NCI-H774 (cell line): ENCODE data around the gene SNRNP25.

Experiments
- DNase-seq: peaks from one replicate; lab custom pipeline; 2025; lab: John Stamatoyannopoulos, UW

Gene SNRNP25

DNA sequence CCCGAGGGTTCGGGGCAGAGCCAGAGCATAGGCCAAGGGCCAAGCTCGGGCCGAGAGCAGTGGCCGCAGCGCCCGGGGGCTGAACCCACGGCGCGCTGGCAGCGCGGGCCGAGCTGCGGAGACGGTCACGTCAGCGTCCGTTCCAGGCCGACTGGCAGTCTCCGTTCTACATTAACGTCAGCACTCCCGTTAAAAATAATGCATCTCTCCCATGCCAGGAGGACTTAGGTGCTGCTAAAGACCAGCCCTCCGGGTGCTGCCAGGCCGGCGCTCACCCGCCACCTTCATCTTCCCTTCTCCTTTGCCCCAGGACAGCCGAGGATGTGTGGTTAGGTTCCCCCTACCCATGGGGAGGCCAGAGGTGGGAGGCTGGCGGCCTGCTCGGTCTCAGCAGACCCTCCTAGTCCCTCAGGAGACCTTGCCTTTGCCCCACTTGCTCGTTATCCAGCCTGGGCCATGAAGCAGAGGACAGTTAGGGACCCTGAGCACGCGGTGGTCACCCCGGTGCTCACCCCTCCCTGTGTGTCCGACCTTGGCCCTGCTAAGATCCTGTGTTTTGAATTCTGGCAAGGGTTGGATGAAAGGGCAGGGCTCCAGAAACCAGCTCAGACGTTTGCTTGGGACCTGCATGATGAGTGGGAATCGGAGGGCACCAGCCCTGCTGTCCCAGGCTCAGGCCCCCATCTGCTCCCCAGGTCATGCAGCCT, 25.0 kb downstream of the SNRNP25 start:
- no peak for DNase-seq

DNA sequence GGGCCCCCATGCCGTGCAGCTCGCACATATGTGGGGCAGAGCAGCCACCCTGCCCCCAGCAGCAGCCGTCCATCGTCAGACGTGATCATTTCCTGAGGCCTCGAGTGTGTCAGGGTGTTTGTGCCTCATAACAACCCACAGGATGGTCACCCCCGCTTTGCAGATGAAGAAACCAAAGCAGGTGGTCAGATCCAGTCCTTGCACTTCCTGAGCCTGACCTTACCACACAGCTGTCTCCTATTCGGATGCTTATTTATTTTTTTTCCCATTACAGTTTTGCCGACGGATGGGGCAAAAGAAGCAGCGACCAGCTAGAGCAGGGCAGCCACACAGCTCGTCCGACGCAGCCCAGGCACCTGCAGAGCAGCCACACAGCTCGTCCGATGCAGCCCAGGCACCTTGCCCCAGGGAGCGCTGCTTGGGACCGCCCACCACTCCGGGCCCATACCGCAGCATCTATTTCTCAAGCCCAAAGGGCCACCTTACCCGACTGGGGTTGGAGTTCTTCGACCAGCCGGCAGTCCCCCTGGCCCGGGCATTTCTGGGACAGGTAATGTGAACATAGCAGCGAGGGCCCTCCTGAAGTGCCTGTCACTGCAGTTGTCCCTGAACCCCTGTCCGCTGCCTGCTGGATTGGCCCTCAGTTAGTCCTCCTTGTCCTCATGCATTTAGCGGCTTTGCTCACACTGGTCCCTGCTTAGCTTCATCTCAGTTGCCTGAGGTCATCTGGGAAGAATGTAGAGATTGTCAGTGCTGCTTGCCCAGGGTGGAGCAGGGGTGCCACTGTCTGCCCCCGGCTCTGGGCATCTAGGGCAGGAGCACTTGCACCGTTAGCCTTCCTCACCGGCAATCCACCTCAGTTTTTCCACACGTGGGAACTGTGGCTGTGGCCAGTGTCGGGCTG, 25.8 kb downstream of the SNRNP25 start:
- DNase-seq, result no peak

DNA sequence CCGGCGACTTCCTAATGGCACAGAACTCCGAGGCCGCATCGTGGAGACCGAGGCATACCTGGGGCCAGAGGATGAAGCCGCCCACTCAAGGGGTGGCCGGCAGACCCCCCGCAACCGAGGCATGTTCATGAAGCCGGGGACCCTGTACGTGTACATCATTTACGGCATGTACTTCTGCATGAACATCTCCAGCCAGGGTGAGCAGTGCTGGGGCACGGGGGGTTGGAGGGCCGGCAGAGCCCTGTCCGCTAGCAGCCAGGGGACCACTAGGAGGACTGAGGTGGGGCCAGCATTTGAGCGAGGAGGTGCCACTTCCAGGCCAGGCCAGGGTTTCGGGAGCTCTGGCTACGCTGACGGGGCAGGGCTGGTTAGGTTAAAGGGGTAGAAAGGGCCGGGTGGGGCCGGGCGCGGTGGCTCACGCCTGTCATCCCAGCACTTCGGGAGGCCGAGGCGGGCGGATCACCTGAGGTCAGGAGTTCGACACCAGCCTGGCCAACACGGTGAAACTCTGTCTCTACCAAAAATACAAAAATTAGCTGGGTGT, 29.5 kb downstream of the SNRNP25 start:
- DNase-seq, result no peak

DNA sequence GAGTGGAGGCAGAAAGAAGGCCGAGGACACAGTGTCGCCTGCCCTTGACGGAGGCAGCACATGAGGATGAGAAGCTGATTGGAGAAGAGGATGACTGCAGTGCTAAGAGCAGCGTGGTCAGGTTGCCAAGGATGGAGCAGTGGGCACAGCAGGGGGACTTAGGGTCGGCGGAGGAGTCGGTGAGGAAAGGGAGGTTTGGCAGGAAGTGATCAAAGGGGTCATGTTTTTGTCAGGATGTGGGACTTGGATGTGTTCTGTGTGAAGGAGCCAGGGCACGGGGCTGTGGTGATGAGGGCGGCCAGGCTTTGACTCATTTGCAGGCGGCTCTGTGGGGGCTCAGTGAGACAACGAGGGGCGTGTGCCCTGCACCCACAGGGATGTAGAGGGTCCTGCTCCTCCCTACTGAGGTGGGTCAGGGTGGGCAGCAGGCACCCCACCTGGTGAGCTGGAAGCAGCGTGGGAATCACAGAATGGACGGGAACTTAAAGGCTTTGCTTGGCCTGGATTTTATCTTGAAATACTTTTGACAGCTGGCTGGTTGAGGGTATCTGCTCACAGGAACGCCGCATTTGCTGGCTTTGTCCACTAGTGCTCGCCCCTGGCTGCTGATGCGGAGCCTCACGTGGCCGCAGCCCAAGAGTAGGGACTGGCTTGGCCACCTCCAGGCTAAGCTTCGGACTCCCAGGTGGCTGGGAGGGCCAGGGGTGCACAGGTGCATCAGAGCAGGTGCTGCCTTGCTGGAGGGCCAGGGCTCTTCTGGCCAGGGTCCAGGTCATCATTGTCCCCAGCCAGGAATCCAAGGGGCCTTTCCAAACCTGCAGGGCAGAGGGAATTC, 30.4 kb downstream of the SNRNP25 start:
- DNase-seq, result no peak

DNA sequence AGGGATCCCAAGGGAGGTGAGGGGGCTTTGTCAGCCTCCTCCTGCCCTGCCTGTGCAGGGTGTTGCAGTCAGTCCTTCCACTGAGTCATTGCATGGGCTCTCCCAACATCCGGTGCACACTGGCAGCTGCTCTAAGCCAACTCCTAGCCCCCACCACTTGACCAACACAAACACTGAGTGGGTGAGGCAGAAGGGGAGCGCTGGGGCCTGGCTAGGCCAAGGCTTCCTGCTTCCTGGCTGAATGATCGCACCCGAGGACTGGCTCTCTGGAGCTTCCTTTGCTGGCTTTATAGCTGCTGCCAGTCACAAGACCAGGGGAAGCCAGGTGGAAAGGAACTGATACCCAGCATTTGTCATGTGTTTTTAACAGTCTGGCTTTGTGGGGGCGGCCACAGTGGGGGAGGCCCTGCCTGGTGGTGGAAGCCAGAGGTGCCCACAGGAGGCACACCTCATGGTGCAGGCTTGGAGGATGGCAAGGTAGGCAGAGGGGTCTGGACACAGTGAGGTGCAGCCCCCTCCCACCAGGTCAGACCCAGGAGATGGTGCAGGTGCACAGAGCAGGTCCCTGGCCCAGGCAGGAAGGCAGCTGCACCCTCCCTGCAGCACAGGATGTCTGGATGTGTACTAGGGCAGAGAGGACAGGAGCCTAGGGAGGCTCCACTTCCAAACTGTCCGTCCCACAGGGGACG, 31.2 kb downstream of the SNRNP25 start:
- DNase-seq, result peak; percentile 18

DNA sequence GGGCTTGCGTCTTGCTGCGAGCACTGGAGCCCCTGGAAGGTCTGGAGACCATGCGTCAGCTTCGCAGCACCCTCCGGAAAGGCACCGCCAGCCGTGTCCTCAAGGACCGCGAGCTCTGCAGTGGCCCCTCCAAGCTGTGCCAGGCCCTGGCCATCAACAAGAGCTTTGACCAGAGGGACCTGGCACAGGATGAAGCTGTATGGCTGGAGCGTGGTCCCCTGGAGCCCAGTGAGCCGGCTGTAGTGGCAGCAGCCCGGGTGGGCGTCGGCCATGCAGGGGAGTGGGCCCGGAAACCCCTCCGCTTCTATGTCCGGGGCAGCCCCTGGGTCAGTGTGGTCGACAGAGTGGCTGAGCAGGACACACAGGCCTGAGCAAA, 31.8 kb downstream of the SNRNP25 start:
- DNase-seq, result no peak

DNA sequence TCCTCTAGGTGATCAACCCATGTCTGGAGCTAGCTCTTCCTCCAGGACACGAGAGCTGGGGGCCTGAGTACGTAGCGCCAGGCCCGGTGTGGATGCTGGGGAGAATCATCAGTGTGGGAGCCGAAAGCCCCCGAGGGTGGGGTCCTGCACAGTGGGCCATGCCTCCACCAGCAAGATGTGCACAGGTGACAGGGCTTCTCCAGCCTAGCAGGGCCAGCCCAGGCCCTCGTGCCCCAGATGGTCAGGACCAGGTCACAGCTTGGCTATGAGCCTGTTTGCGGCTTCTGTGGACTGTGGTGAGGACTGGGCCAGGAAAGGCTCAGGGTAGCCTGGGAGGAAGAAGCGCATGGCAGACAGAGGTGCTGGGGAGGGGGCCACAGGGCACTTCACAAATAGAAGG, 32.2 kb downstream of the SNRNP25 start:
- DNase-seq, result no peak

DNA sequence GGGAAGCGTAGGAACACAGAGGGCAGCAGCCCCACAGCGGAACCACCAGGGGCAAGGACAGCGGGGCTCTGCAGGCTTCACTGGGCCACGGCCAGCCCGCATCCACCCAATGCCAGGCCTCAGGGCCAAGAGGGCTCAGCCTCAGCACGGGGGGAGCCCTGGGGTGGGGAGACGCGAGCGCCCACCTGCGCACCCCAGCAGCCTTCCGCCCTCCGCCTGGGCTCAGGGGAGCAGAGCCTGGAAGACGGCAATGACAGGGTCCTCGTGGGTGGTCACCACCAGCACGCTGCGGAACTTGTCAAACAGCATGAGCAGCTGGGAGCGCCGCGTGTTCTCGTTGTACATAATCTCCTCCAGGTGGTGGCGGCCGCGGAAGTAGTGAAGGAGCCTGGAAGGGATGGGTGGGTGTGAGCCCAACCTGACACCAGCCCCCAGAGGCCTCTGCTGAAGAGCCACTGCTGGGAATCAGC, 32.9 kb downstream of the SNRNP25 start:
- no peak for DNase-seq

DNA sequence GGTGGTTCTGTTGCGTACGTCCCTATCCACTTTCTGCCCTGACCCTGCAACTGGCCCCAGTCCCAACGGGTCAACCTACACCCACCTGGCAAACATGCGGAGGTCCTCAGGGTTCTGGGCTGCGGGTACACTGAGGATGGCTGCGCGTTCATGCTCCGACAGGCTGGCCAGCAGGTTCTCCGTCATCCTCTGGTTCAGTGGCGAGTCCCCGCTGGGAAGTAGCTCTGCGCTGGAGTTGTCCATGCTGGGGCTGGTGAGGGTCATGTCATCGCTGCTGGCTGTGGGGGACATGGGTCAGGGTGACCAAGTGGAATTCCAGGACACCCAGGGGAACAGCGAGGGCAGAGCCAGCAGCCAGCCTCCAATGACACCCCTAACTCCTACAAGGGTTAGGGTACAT, 35.0 kb downstream of the SNRNP25 start:
- no peak for DNase-seq

DNA sequence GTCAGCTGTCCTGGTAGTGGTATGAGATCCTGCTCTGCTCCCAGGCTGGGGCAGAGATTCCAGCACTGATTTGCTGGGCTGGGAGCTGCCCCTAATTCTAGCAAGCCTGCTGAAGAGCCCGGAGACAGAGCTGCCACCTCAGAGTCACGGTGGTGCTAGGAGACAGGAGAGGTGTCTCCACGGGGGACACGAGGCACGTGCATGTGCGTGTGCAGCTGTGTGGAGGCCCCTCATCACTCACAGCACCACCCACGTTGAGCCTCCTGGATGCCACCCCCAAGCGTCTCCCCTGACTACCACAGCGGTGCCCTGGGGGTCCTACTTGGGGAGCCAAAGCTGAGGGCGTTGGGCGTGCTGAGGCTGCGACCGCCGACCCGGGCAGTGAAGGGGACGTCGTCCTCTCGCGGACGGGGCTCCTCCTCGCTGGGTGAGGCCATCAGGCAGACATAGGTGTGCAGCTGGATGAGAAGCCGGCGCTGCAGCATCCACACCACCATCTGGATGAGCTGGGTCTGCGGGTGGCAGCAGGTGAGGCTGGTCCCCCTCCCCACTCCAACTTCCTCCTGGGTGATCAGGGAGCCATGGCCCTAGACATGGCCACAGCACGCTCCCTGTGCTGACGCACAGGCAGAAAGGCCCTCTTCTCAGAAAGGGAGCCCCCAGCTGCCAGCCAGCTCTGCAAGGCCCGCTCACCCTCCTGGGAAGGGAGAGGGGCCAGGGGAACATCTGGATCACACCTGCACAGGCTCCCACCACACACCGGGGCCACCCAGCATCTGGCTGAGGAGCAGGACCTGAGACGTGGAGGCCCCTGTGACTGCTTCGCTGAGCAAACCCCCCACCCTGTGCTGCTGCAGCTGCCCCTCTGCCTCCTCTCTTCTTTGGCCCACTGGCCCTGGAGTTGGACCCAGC, 36.0 kb downstream of the SNRNP25 start:
- no peak for DNase-seq

DNA sequence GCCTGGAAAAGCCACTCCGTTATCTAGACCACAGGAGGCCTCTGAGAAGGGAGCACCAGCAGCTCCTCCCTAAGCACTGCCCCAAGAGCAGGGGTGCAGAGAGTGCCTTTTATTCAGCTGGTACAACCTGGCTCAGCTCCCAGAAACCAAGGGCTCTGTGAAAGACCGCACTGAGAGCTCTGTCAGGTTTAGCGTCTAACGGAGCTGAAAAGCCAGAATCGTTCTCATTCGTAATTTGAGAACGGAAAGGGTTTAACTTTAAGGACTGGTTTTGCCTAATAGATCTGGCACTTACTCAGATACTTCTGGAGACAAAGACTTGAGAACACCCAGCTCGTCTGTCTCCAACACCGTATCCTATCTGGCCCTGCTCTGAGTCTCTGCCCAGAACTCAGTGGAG, 37.9 kb downstream of the SNRNP25 start:
- DNase-seq, result no peak

DNA sequence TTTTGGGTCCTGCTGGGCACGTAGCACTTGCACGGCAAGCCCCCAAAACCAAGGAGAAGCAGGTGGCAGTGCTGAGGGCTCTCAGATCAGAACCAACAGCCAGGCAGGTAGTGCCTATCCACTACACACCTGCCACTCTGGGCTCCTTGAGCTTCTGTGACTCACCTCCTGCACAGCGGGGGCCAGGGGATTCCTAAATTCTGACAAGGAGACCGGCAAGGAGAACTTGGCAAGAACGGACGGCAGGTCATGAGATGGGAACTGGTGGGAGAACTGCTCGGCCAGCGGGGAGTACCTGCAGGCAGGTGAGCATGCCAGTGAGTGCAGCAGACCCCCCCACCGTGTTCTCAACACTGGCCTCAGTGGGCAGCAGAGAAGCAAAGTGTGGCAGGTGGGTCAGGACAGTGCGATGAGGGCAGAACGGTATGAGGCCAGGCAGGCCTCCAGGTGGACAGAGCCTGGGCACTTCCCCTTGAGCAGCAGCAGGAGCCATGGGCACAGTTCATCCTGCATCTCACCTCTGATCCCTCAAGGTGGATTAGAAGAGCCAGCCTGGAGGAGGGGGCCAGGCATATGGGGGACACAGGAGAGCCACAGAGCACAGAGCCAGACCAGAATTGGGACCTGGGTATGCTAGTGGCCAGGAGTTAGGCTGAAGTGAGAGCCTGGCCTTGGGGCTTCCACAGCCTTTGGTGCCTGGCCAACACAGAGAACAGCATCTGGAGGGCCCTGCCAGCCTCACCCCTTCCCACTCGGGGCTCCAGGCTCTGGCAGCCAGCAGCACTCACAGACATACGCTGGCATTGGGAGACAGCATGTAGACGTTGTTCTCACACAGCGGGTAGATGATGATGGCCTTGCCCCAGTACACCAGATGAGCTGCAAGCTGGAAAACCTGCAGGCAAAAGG, 39.1 kb downstream of the SNRNP25 start:
- DNase-seq, result no peak

DNA sequence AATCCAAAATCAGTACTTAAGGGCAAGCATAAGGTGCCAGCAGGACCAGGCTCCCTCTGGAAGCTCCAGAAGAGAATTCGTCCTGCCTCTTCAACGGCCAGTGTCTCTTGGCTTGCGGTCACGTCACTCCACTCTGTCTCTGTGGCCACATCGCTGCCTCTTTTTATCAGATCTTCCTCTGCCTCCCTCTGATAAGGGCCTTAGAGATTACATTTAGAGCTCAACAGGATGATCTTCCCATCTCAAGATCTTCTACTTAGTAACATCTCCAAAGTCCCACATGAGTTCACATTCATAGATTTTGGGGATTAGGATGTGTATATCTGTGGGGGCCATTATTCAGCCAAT, 41.3 kb downstream of the SNRNP25 start:
- no peak for DNase-seq

DNA sequence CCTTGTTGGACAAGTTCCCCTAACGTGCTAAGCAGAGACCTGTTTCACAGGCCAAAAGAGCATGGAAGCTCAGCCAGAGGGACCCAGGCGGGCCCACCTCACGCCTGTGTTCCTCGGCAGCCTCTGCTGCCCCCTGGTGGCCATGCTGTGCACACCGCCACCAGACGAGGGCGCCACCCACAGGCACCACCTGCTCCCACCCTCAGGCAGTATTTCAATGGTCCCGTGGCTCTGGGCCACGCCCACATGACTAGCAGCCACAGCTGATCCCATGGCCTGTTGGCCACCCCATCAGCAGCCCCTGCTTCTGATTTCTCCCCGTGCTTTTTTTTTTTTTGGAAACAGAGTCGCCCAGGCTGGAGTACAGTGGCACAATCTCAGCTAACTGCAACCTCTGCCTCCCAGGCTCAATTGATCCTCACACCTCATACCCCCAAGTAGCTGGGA, 43.3 kb downstream of the SNRNP25 start:
- peak; percentile 72 for DNase-seq

DNA sequence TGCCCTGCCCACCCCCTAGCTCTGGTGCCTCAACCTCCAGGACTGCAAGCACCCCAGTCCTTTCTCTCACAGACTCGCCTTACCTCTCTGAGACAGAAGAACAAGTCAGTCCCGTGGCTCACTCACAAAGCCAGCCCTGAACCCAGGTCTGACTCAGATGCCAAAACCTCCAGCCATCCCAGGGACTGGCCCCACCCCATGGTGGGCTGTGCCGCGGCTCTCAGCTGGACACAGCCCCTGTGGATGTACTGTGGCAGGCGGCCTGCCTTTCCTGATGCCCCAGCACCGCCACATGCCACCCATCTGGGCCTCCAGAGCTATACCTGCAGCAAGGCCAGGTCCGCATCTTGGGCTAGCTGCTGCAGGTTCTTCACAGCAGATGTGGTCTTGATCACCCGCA, 44.2 kb downstream of the SNRNP25 start:
- no peak for DNase-seq

DNA sequence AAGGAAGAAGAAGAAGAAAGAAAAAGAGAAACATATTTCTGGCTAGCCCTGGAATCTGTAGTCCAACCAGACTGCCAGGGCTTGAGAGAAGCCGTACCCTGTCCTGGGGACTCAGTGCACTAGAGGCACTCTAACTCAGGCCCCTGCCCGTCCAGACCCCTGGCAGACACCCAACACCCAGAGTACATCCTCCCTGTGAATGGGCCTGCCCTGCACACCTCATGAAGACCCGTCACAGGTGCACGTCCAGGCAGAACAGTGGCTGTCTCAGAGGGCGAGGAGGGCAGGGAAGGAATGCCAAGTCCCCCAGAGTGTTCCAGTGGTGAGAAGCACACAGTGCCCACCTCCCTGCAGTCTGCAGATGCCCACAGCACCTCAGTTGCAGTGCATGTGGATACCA, 47.4 kb downstream of the SNRNP25 start:
- DNase-seq, result no peak

DNA sequence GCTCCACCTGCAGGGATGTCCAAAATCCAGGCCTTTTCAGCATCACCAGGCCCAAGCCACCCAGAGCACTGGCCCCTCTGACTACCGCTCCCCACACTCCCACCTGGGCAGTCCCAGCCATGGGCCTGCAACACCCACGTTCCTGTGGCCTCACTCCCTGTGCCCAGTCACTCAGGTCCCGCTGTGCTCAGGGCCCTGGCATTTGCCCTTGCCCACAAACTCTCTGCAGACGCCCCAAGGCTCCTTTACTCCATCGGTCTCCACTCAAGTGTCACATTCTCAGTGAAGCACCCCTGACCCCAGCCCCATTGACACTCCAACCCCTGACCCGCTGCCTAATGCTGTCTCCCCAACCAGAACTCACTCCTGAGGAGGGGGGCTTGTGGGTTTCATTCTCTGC, 48.0 kb downstream of the SNRNP25 start:
- no peak for DNase-seq

DNA sequence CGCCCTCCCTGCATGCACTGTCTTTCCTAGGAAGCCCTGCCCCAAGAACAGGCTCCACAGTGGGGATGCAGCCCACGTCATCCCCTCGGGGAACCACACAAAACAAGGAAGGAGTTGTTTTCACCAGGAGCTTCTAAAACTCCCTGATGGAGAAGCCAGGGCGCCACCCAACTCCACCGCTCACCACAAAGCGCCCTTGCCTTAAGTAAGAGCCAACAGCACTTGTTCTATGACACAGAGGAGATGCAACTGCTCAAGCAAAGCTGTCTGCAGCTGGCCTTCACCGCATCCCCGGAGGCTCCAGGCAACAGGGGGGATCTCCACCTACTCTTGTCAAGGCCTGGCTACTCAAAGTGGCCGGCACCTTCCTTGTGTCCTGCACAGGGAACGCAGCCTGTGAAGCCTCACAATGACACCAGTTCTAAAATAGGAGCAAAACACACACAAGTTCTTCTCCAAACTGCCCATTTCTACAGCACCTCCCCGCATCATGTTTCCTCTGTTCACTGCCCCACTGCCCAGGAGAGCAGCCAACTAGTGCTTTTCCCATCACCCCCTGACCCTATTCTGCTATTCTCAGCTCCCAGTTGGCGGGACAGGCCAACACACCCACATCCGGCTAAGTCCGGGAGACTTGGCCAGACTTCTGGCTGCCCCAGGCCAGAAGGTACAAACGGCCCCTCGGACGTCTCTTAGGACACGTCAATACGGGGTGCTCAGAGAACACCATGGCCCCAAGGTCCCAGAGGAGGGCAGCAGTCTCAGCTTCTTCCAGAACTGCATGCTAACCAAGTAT, 48.6 kb downstream of the SNRNP25 start:
- DNase-seq, result no peak

DNA sequence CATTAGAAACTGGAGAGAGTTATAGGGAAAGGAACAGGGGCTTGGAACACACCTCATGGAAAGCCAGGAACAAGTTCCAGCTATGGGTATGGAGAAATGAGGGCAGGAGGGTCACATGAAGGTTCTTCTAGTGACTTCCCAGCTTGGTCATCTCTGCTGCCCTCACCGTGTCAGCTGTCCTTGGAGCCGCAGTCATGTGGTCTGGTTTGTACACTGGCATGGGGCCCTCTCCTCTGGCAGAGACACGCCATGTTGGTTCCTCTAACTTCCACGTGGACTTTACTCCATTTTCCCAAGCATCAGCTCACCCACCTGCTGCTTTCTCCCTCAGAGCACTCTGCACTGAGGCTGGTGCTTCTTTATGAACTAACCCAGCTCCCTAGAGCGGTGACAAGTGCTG, 50.7 kb downstream of the SNRNP25 start:
- no peak for DNase-seq
